Cardiac muscle cell (in vitro differentiated cells and primary cell): ENCODE results near the gene GCK. TPM values are rescaled to one million over a fixed set of nuclear protein-coding genes. Genes with fewer than 3 reads are reported as not detected.

Source experiments
- DNase-seq, 2 donors: peaks; one replicate each; pipeline versions ENCODE4 v3.0.0 to v3.0.0-alpha.2; 2010 to 2017; ENCODE audit warnings: low read depth in 1 of 2, low spot score in 1 of 2
- H3K27ac ChIP-seq: fragments of 200-600 bp; sonication (generic); 2 replicates; pipeline ENCODE4 v1.5.1; 2016
- H3K27me3 ChIP-seq: fragments of 200-600 bp; sonication (generic); 2 replicates; pipeline ENCODE4 v1.6.0; 2016; ENCODE audit warnings: control low read depth
- H3K36me3 ChIP-seq: fragments of 200-600 bp; sonication (generic); 2 replicates; pipeline ENCODE4 v1.5.1; 2016; ENCODE audit warnings: control low read depth
- H3K4me1 ChIP-seq: fragments of 200-600 bp; sonication (generic); 2 replicates; pipeline ENCODE4 v1.8.1; 2017; ENCODE audit warnings: low read depth, mild to moderate bottlenecking, mixed run types
- H3K4me3 ChIP-seq: fragments of 200-600 bp; sonication (generic); 2 replicates; pipeline ENCODE4 v1.5.1; 2016; ENCODE audit warnings: mild to moderate bottlenecking
- H3K9me3 ChIP-seq: fragments of 200-600 bp; sonication (generic); 2 replicates; pipeline ENCODE4 v1.5.1; 2017; ENCODE audit warnings: low read depth, mild to moderate bottlenecking, control low read depth
- CTCF ChIP-seq: IDR thresholded peaks from 2 replicates; pipeline ENCODE4 v1.5.1; 2012; ENCODE audit warnings: low read depth, mild to moderate bottlenecking, low read length
- polyA plus RNA-seq: library from polyadenylated mRNA; unstranded; fragments of >200 nt; fragmentation: Nextera tagmentation; extraction: Ambion mirVana; gene quantifications from 2 replicates; pipeline ENCODE4 v1.2.1, GENCODE V29; 2016
- total RNA-seq: library from RNA; depleted of rRNA; stranded (reverse); fragments of >200 nt; gene quantifications from 2 replicates; pipeline ENCODE4 v1.2.3, GENCODE V29; 2016

The GCK gene
- total and polyA plus RNA-seq, 2 experiments from 2014 or later: 26.7 to 46.4 TPM

- DNase-seq: no peak
- no peaks in the 10 kb centered on the region for H3K36me3 ChIP-seq
- H3K4me3 ChIP-seq: no peak overlapping the region
- no peaks in the 10 kb centered on the region for H3K27me3 ChIP-seq
- no peaks in the 10 kb centered on the region for H3K9me3 ChIP-seq
- peaks cover 2% of the 10 kb centered on the region for H3K4me1 ChIP-seq
- no peak for TF ChIP-seq CTCF
- no peak overlapping the region for H3K27ac ChIP-seq
Measured at GRCh38 chr7:44094365-44094764, 94.9 kb downstream of the GCK start.

Other genes with a start within 250 kb of the GCK start
- gene SPDYE1, start 191.5 kb downstream of the GCK start, total RNA-seq: not detected in 2 replicates
- gene SPDYE1, start 191.5 kb downstream of the GCK start, polyA plus RNA-seq: 1.6 and 1.7 TPM in 2 replicates
- 130 TPM in 2 replicates for gene DBNL, start 144.7 kb downstream of the GCK start, total RNA-seq
- gene DBNL, start 144.7 kb downstream of the GCK start, polyA plus RNA-seq: 69.3 and 129 TPM in 2 replicates
- gene PGAM2, start 123.9 kb downstream of the GCK start, total RNA-seq: 129 and 148 TPM in 2 replicates
- gene PGAM2, start 123.9 kb downstream of the GCK start, polyA plus RNA-seq: 165 and 213 TPM in 2 replicates
- gene POLM, start 106.9 kb downstream of the GCK start, total RNA-seq: 52.5 and 95.9 TPM in 2 replicates
- gene POLM, start 106.9 kb downstream of the GCK start, polyA plus RNA-seq: 25.1 and 26.7 TPM in 2 replicates
- gene AEBP1, start 85.1 kb downstream of the GCK start, total RNA-seq: 60.8 and 94.1 TPM in 2 replicates
- gene AEBP1, start 85.1 kb downstream of the GCK start, polyA plus RNA-seq: 96.0 and 107 TPM in 2 replicates
- gene POLD2, start 65.9 kb downstream of the GCK start, total RNA-seq: 123 and 133 TPM in 2 replicates
- 194 and 198 TPM in 2 replicates for gene POLD2, start 65.9 kb downstream of the GCK start, polyA plus RNA-seq
- 9,288 and 26,089 TPM in 2 replicates for gene MYL7, start 48.1 kb downstream of the GCK start, total RNA-seq
- 8,361 and 20,231 TPM in 2 replicates for gene MYL7, start 48.1 kb downstream of the GCK start, polyA plus RNA-seq
- 59.8 and 92.9 TPM in 2 replicates for gene YKT6, start 11.5 kb upstream of the GCK start, total RNA-seq
- gene YKT6, start 11.5 kb upstream of the GCK start, polyA plus RNA-seq: 76.2 and 105 TPM in 2 replicates
- 7.7 and 8.4 TPM in 2 replicates for gene CAMK2B, start 136.2 kb upstream of the GCK start, total RNA-seq
- gene CAMK2B, start 136.2 kb upstream of the GCK start, polyA plus RNA-seq: 17.7 and 19.3 TPM in 2 replicates